ENCODE data around the gene LRIG1.

LRIG1 gene

DNA sequence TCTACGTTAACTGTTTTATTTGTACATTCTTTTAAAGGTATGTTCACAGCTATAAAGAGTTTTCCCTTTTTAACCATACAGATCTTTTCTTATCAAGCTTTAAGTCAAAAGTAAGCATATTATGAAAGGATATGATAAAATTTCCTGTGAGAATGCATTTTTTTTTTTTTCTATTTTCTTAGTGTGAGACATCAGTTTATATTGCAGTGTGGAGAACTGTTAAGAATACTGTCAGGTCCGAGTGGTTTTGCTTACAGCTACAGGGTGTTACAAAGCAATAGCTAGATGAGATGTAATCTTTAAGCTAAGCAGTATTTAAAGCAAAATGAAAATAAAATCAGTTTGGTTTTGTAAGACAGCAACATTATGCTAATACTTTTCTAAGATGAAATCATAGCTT, 146.8 kb downstream of the LRIG1 start:
- no peak for TF ChIP-seq REST (IDR thresholded peaks at IDR 0.05; ENCODE audit: low read depth)
- no peak for TF ChIP-seq YY1 (IDR thresholded peaks at IDR 0.05; ENCODE audit: low read depth)
- no peak for TF ChIP-seq MAX (IDR thresholded peaks at IDR 0.05)
- TF ChIP-seq RAD21 (IDR thresholded peaks at IDR 0.05; ENCODE audit: low read depth), result no peak

DNA sequence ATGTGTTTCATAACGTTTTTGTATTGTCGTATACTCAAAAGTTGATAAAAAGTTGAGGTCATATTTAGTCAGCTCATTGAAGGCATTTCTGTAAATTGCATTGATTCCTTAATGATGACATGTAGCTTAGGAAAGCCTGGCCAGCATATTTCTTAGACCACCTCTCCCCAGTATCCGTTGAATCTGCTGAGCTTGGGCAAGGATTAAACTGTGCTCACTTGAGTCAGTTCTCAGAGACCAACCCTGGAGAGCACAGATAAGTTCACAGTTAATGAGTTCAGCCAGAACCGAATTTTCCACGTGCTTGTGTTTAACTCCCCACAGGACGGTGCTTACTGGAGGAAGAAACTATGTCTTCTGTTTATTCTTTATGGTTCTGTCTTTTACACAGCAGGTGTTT, 147.3 kb downstream of the LRIG1 start:
- TF ChIP-seq TEAD4 (IDR thresholded peaks at IDR 0.05) (no peak), FOXM1 (IDR thresholded peaks at IDR 0.05; ENCODE audit: borderline replicate concordance, low read depth) (no peak), TCF12 (IDR thresholded peaks at IDR 0.05; ENCODE audit: low read depth) (no peak), TAF1 (IDR thresholded peaks at IDR 0.05; ENCODE audit: low read depth) (no peak)

- TF ChIP-seq TEAD4 (IDR thresholded peaks at IDR 0.05) (no peak), NFIC (IDR thresholded peaks at IDR 0.05) (no peak), EGR1 (IDR thresholded peaks at IDR 0.05) (no peak), RAD21 (IDR thresholded peaks at IDR 0.05; ENCODE audit: low read depth) (no peak), YY1 (IDR thresholded peaks at IDR 0.05; ENCODE audit: low read depth) (no peak), TAF1 (IDR thresholded peaks at IDR 0.05; ENCODE audit: low read depth) (no peak), REST (IDR thresholded peaks at IDR 0.05; ENCODE audit: low read depth) (no peak), CEBPB (IDR thresholded peaks at IDR 0.05) (no peak), TCF12 (IDR thresholded peaks at IDR 0.05; ENCODE audit: low read depth) (no peak), FOXM1 (IDR thresholded peaks at IDR 0.05; ENCODE audit: borderline replicate concordance, low read depth) (no peak), EP300 (IDR thresholded peaks at IDR 0.05; ENCODE audit: borderline replicate concordance) (no peak), ZBTB7A (IDR thresholded peaks at IDR 0.05; ENCODE audit: low read depth) (no peak), CREB1 (IDR thresholded peaks at IDR 0.05; ENCODE audit: low read depth) (no peak), MAX (IDR thresholded peaks at IDR 0.05) (no peak)
- TF ChIP-seq, protein P1, sequence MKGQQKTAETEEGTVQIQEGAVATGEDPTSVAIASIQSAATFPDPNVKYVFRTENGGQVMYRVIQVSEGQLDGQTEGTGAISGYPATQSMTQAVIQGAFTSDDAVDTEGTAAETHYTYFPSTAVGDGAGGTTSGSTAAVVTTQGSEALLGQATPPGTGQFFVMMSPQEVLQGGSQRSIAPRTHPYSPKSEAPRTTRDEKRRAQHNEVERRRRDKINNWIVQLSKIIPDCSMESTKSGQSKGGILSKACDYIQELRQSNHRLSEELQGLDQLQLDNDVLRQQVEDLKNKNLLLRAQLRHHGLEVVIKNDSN (IDR thresholded peaks at IDR 0.05), result no peak
These were observed 147.8 kb downstream of the LRIG1 start for GRCh38 chr3:66353039-66353438.

DNA sequence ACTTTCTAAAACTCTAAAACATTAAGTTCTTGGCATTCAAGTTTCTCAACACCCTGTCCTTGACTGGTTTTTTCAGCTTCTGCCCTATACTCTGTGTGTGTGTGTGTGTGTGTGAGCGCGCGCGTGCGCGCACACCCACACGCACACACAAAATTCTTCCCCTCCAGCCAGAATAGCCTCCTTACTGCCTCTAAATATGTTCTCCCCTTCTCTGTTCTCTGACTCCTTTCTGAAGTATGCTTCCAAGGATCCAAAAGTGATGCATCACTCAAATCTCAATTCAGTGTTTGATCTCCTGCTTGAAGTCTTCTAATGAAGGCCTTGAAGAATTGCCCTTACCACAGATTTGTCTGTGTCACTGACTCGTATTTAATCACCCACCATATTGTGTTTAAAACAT, 150.2 kb downstream of the LRIG1 start:
- no peak for TF ChIP-seq EGR1 (IDR thresholded peaks at IDR 0.05)
- no peak for TF ChIP-seq TCF12 (IDR thresholded peaks at IDR 0.05; ENCODE audit: low read depth)
- no peak for TF ChIP-seq TEAD4 (IDR thresholded peaks at IDR 0.05)
- no peak for TF ChIP-seq ZBTB7A (IDR thresholded peaks at IDR 0.05; ENCODE audit: low read depth)
- TF ChIP-seq, protein P1 (IDR thresholded peaks at IDR 0.05), result no peak
- TF ChIP-seq TAF1 (IDR thresholded peaks at IDR 0.05; ENCODE audit: low read depth), result no peak
- no peak for TF ChIP-seq REST (IDR thresholded peaks at IDR 0.05; ENCODE audit: low read depth)
- TF ChIP-seq FOXM1 (IDR thresholded peaks at IDR 0.05; ENCODE audit: borderline replicate concordance, low read depth), result no peak
- no peak for TF ChIP-seq EP300 (IDR thresholded peaks at IDR 0.05; ENCODE audit: borderline replicate concordance)
- no peak for TF ChIP-seq NFIC (IDR thresholded peaks at IDR 0.05)
- TF ChIP-seq MAX (IDR thresholded peaks at IDR 0.05), result no peak
- no peak for TF ChIP-seq CEBPB (IDR thresholded peaks at IDR 0.05)
- TF ChIP-seq YY1 (IDR thresholded peaks at IDR 0.05; ENCODE audit: low read depth), result no peak

DNA sequence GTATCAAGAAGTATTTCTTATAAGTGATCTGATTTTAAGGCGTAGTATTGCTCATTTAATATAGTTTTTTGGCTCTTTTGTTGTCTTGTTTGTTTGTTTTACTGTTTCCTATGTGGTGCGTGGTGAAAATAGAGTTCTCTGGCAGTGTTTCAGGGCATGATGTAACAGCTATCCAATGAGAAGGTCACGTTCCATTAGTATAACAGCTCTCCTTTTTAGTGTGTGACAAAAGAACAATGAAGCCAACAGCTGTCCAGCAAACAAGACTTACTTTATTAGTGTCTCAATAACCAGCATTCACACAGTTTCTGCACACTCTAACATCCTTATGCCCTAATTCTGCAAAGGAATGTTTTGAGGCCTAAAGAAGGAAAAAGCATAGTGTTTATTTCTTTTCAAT, 152.1 kb downstream of the LRIG1 start:
- TF ChIP-seq REST (IDR thresholded peaks at IDR 0.05; ENCODE audit: low read depth) (no peak), TAF1 (IDR thresholded peaks at IDR 0.05; ENCODE audit: low read depth) (no peak), CEBPB (IDR thresholded peaks at IDR 0.05) (no peak), CREB1 (IDR thresholded peaks at IDR 0.05; ENCODE audit: low read depth) (no peak), TCF12 (IDR thresholded peaks at IDR 0.05; ENCODE audit: low read depth) (no peak), MAX (IDR thresholded peaks at IDR 0.05) (no peak), YY1 (IDR thresholded peaks at IDR 0.05; ENCODE audit: low read depth) (no peak)

Measured in Ishikawa (cell line).